Measurements from ENCODE around the gene PHLPP1. TPM values are rescaled to one million over a fixed set of nuclear protein-coding genes. Genes with fewer than 3 reads are reported as not detected.

The PHLPP1 gene
- total and polyA plus RNA-seq, 2 of the 4 experiments (the other 2 are of a cell fraction), result 3.3 to 3.6 TPM

DNA sequence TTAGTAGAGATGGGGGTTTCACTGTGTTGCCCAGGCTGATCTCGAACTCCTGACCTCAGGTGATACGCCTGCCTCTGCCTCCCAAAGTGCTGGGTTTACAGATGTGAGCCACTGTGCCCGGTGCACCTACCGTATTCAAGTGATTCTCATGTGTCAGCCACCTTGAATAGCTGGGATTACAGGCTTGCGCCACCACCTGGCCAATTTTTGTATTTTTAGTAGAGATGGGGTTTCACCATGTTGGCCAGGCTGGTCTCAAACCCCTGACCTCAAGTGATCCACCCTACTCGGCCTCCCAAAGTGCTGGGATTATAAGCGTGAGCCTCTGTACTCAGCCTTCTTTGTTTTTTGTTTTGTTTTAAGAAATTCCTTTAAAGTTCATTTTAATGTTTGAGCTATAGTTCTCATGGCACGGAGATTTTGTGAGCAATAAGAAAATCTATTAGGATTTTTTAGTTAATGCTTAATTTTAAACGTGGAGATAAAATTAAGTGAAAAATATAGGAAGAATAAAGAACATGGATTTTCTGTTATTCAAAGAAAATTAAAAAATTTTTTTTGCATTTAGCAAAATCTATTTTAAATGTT, 242.6 kb downstream of the PHLPP1 start:
- Histone ChIP-seq H3K14ac (replicated peaks; ENCODE audit: low read depth, low read length) (no peak overlapping the region; the same call in 1 of the 2 replicates), H3K4ac (ENCODE audit: low read depth, low read length) (no peak overlapping the region), H4K8ac (ENCODE audit: low read depth in 2 of 2, low read length in 2 of 2) (no peak overlapping the region), H3K9me1 (ENCODE audit: insufficient read depth, low read length) (peaks cover 7% of the 10 kb centered on the region; the same call in 1 of the 2 replicates), H4K20me1 (ENCODE audit: insufficient read depth, low read length) (no peaks in the 10 kb centered on the region), H4K5ac (ENCODE audit: low read depth, low read length) (no peak overlapping the region), H2BK20ac (ENCODE audit: low read depth, low read length) (no peak overlapping the region), H3K4me1 (ENCODE audit: control insufficient read depth, insufficient read depth, low read length) (peaks cover 4% of the 10 kb centered on the region), H2AK9ac (replicated peaks; ENCODE audit: low read depth, low read length, poor library complexity) (no peak overlapping the region), H2BK5ac (ENCODE audit: low read depth, low read length, poor library complexity, severe bottlenecking) (no peak overlapping the region), H3K27ac (ENCODE audit: insufficient read depth, low read length) (no peak overlapping the region), H3K36me3 (ENCODE audit: control insufficient read depth, insufficient read depth, low read length) (no peaks in the 10 kb centered on the region), H2BK15ac (ENCODE audit: low read depth, low read length) (no peak overlapping the region; the same call in 2 of the 3 replicates), H3K9ac (ENCODE audit: low read depth, low read length) (no peak overlapping the region), H3K27me3 (ENCODE audit: control insufficient read depth, insufficient read depth, low read length) (no peaks in the 10 kb centered on the region), H2BK120ac (ENCODE audit: low read depth, low read length) (no peak overlapping the region), H3K4me2 (ENCODE audit: low read depth, low read length) (no peak overlapping the region), H3K18ac (ENCODE audit: low read depth, low read length) (no peak overlapping the region), H3K56ac (ENCODE audit: extremely low read depth, insufficient read depth, low read length) (no peak overlapping the region), H3K4me3 (ENCODE audit: insufficient read depth, low read depth, low read length) (no peak overlapping the region), H3K79me1 (ENCODE audit: low read depth in 1 of 2, low read length in 2 of 2) (peaks cover 0 to 3% of the 10 kb centered on the region in 2 experiments; a peak in 1 of 4 replicates), H3K9me3 (ENCODE audit: control insufficient read depth, insufficient read depth, low read length) (no peaks in the 10 kb centered on the region), H3K23ac (ENCODE audit: low read depth, low read length) (no peak overlapping the region), H2AK5ac (ENCODE audit: low read depth, low read length) (no peak overlapping the region), H2AFZ (replicated peaks; ENCODE audit: low read length, poor library complexity) (no peak overlapping the region), H4K91ac (ENCODE audit: insufficient read depth, low read depth, low read length) (no peak overlapping the region)
- TF ChIP-seq RAD21 (IDR thresholded peaks at IDR 0.05; ENCODE audit: low read length) (peak; percentile 46), SMC3 (IDR thresholded peaks at IDR 0.05; ENCODE audit: low read depth, low read length) (0 out of 2 replicates have a peak, but pooled peaks have one; percentile 33), NFE2L2 (IDR thresholded peaks at IDR 0.05; ENCODE audit: low read depth, low read length) (no peak)
- TF ChIP-seq, protein P1, sequence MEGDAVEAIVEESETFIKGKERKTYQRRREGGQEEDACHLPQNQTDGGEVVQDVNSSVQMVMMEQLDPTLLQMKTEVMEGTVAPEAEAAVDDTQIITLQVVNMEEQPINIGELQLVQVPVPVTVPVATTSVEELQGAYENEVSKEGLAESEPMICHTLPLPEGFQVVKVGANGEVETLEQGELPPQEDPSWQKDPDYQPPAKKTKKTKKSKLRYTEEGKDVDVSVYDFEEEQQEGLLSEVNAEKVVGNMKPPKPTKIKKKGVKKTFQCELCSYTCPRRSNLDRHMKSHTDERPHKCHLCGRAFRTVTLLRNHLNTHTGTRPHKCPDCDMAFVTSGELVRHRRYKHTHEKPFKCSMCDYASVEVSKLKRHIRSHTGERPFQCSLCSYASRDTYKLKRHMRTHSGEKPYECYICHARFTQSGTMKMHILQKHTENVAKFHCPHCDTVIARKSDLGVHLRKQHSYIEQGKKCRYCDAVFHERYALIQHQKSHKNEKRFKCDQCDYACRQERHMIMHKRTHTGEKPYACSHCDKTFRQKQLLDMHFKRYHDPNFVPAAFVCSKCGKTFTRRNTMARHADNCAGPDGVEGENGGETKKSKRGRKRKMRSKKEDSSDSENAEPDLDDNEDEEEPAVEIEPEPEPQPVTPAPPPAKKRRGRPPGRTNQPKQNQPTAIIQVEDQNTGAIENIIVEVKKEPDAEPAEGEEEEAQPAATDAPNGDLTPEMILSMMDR (conservative IDR thresholded peaks at IDR 0.05; ENCODE audit: low read depth, low read length), result peak; percentile 42
- intact Hi-C loops (cut with micrococcal nuclease), result loop anchor here (2.0 kb wide), 1 partner anchor 243 kb away; the partner anchor contains the start of gene PHLPP1
- WGBS, 2 experiments (ENCODE audit: extremely low coverage in 2 of 2, insufficient read length in 1 of 2), result 91 to 100% methylated on average over 1 to 4 of the region's 9 CpGs
- BruUV-seq (replicated peaks), result no TSS peak
- DNase-seq (peak; percentile 14), ATAC-seq (ENCODE audit: low read depth) (peak; percentile 21; the same call in 1 of the 2 replicates)
- in situ Hi-C loops (cut with MboI; ENCODE audit: low sequenced_read_pairs), result no loop called here
- POLR2A ChIA-PET (ENCODE audit: unreplicated experiment), result no interaction called here
- dilution Hi-C loops (cut with HindIII; ENCODE audit: low sequenced_read_pairs, unreplicated experiment), result no loop called here
- CTCF ChIA-PET, result interaction anchor here (0.8 to 1.6 kb wide), 8 partner anchors 8 to 247 kb away, joined by 3 to 13 read pairs (median 4); no protein-coding TSS in a partner anchor

Data from IMR-90 (cell line).